Occipital lobe (tissue), 2 donors: Measurements from ENCODE around the gene MIX23. TPM values are rescaled to one million over a fixed set of nuclear protein-coding genes. Genes with fewer than 3 reads are reported as not detected.

Source experiments
- DNase-seq: peaks from one replicate; lab custom pipeline; 2025; lab: John Stamatoyannopoulos, UW
- total RNA-seq: library from RNA; depleted of rRNA; stranded (reverse); fragments of >200 nt; gene quantifications from one replicate; pipeline ENCODE4 v1.2.3, GENCODE V29; 2014

MIX23 gene
- total RNA-seq, 1 donor from 2014 or later, result 16.5 TPM

DNA sequence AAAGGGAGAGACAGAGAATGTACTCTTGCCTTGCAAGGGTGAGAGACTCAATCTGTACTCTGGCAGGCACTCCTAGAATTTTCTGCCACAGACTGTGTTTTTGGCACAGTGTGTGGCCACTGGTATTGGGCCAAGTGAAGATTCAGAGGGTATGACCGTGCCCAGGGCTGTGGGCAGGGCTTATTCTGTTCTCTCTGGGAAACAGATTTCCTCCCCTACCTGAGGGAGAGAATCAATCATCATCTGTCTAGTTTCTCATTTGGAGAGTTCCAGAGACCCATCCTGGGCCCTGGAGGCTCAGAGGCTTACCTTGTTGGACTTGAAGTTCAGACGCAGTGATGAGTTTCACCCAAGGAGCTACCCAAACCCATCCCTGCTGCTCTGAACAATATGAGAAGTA lies 29.8 kb downstream of the MIX23 start:
- DNase-seq, result no peak

- DNase-seq, result no peak
These were observed 31.4 kb downstream of the MIX23 start for GRCh38 chr3:122351612-122352011.

GRCh38 chr3:122350814-122351418 lies 32.1 kb downstream of the MIX23 start:
- no peak for DNase-seq

- DNase-seq, result no peak
These were observed 33.9 kb downstream of the MIX23 start for GRCh38 chr3:122349171-122349570.

GRCh38 chr3:122343654-122344053 lies 39.4 kb downstream of the MIX23 start:
- DNase-seq, result no peak

GRCh38 chr3:122342803-122343202 lies 40.2 kb downstream of the MIX23 start:
- DNase-seq, result no peak

GRCh38 chr3:122332551-122332950 lies 50.5 kb downstream of the MIX23 start:
- DNase-seq, result no peak

DNA sequence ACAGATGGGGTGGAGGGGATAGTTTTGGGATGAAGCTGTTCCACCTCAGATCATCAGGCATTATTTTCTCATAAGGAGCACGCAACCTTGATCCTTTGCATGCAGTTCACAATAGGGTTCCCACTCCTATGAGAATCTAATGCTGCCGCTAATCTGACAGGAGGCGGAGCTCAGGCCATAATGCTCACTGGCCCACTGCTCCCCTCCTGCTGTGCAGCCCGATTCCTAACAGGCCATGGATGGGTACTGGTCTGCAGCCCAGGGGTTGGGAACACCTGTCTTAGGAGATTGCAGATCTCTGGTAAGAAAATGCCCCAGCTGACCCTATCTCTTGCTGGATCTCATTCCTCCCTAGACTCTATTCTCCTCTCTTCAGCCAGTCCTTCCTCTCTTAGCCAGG lies 51.1 kb downstream of the MIX23 start:
- DNase-seq, result no peak

- no peak for DNase-seq
These were observed 57.3 kb downstream of the MIX23 start for GRCh38 chr3:122325769-122326168.

DNA sequence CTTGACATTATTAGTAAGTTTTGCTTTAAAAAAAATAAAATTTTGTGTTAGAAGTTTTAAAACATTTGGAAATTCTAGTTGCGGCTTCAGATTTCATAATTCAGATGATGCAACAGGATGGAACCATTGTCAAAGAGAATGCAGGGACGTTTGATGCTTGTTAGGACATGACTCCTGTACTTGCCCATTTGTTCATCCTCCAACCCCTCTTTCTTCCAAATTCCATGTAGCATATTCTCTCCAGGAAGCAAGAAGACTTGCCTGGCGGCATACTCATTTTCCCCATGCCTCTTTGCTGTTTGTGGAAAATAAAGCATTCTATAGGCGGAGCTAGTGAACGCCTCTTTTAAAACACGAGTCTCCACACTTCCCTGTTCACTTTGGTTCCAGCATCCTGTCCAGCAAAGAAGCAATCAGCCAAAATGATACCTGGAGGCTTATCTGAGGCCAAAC lies 58.1 kb downstream of the MIX23 start, which contains the start of gene CSTA:
Gene CSTA (plus strand): TSS at position 378 of the 453 bp plus-strand sequence. CDS start 45 bp downstream, at position 423.
- no peak for DNase-seq

GRCh38 chr3:122322095-122323075 lies 60.6 kb downstream of the MIX23 start:
- DNase-seq, result no peak

DNA sequence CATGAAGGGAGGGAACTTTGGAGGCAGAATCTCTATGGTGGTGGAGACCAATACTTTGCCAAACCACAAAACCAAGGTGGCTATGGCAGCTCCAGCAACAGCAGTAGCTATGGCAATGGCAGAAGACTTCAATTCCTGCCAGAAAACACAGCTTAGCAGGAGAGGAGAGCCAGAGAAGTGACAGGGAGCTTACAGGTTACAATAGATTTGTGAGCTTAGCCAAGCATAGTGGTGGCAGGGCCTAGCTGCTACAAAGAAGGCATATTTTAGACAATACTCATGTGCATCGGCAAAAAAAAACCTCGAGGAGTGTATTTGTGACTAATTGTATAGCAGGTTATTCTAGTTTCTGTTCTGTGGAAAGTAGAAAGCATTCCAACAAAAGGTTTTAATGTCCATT lies 64.4 kb downstream of the MIX23 start:
- DNase-seq, result no peak

DNA sequence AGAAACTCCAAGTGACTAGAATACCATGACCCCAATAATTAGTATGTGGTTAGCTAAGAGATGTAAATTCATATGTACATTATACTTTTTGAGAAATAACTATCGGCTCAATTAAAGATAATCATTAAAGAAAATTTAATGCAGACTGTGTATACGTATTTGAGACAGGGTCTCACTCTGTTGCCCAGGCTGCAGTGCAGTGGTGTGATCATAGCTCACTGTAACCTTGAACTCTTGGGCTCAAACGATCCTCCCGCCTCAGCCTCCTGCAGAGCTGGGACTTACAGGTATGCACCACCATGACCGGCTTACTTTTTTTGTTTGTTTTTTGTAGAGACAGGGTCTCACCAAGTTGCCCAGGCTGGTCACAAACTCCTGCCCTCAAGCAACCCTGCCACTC lies 66.7 kb downstream of the MIX23 start:
- DNase-seq, result no peak

GRCh38 chr3:122315619-122316018 lies 67.4 kb downstream of the MIX23 start:
- no peak for DNase-seq

GRCh38 chr3:122314228-122314876 lies 68.7 kb downstream of the MIX23 start:
- no peak for DNase-seq

DNA sequence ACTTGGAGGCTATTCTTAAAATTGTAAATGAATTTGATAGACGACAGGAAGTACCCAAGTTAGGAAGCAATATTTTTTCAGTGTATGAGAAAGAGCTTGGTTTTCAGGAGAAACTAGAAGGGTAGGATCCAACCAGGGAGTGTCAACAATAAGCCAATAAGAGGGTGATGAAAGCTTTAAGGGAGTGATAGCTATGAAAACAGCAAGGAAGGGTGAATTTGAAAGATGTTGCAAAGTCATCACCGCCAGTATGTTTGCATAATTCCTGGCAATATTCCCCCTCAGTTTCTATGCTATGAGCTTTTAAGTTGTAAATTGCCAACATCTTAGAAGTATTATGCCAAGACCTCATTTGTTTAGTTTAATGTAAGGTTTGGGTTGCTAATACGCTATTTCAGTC lies 69.8 kb downstream of the MIX23 start:
- DNase-seq, result no peak

DNA sequence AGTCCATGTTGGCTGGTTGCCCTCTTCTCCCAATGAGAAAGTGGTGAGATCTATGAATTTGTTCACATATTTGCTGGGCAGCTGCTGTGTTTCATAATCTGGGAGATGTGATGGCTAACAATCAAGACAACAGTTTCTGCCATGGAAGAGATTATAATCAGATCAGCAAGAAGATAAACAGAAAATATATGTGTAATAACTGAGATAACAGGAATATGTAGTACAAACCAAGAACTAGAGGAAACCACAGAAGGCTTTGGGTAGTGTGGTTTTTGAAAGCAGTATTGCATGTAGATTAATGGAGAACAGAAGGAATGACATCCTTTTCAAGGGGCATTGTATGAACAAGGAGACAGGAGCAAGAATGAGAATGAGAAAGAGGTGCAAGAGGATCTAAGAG lies 70.2 kb downstream of the MIX23 start:
- DNase-seq, result no peak

GRCh38 chr3:122310361-122310760 lies 72.7 kb downstream of the MIX23 start:
- DNase-seq, result no peak
